Measurements from ENCODE around the gene PPP1R9A.

Gene PPP1R9A

DNA sequence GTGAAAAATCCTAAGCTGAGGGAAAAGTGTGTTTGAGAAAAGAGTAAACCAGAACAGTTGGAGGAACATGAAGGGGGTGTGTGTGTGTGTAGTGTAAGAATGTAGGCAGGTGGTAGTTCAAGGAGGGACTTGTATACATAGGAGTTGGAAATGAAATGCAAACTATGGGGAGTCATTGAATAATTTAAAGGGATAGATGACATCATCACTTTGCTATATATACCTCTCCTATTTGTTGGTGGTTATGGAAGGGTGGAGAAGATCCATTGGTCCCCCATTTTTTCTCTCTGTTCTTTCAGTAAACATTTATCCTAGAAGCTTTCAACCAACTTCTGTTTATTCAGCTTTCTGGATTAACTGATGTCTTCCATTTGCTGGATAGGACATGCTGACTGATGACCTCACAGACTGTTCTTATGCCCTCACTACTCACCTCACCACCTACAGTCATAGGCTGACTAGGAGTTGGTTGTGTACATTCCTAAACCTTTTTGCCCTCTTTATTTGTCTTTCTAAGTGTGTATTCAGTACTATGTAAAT is 20.8 kb downstream of the PPP1R9A start:
- Mint-ChIP-seq H3K36me3 (ENCODE audit: insufficient read depth) (no peaks in the 10 kb centered on the region), H3K9me3 (peaks cover 0 to 2% of the 10 kb centered on the region in 2 donors), H3K27me3 (no peaks in the 10 kb centered on the region), H3K4me3 (no peak overlapping the region), H3K4me1 (ENCODE audit: low read depth in 2 of 2) (no peaks in the 10 kb centered on the region), H3K27ac (no peak overlapping the region)
- ATAC-seq (replicated peaks) (no peak), DNase-seq (no peak)

DNA sequence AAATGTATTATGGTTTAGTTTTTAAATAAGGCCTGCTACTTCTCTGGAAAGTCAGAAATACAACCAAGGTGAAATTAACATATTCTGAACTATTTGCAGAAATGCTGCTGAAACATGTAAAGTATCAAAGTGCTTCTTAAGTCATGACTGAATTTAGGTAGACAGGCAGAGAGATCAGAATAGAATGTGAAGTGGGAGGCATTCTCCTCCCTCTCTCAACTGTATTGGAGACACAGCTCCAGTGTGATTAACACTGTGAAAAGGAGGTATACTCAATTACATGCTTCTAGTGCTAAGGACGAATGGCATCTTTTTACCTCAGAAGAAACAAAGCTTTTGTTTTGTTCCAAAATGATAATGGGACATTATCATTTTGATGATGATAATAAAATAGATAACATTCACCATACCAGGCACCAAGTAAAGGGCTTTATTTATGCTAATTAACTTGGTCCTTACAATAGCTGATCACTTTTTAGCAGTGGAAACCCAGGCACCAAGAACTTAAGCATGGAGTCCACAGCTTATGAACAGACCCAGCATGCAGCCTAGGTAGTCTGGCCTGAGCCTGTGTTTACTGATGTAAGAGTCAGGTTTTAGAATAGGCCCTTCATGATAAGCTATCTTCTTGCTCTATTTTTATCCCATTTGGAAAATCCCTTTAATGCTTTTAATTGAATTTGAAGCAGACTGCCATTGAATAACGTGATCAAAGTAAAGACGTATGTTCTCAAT is 26.0 kb downstream of the PPP1R9A start:
- no peak for ATAC-seq (replicated peaks)
- no peaks in the 10 kb centered on the region for H3K27me3 Mint-ChIP-seq

DNA sequence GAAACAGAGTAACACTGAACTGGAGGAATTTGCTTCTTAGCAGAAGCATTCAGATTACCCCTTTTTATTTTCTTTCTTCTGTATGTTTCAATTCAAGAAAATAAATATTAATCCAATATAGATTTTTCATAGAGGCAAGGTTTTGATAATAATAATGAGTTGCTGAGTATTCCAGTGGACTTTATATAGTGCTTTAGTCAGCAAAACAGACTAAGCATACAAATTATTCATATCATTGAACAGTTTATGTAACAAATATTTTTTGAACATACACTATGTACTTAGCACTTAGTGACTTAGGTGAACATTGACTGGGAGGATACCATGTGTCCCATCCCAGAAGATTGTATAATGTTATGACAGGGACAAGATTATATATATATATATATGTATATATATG is 32.0 kb downstream of the PPP1R9A start:
- no peak for ATAC-seq (replicated peaks)
- H3K4me3 Mint-ChIP-seq = no peak overlapping the region

More for the DNA sequence above, 26.0 kb downstream of the PPP1R9A start:
- H3K36me3 Mint-ChIP-seq (ENCODE audit: insufficient read depth) = no peaks in the 10 kb centered on the region
- no peak overlapping the region for H3K4me3 Mint-ChIP-seq
- no peak for DNase-seq
- no peak overlapping the region for H3K27ac Mint-ChIP-seq
- H3K9me3 Mint-ChIP-seq = peaks cover 0 to 2% of the 10 kb centered on the region in 2 donors
- no peaks in the 10 kb centered on the region for H3K4me1 Mint-ChIP-seq (ENCODE audit: low read depth in 2 of 2)

DNA sequence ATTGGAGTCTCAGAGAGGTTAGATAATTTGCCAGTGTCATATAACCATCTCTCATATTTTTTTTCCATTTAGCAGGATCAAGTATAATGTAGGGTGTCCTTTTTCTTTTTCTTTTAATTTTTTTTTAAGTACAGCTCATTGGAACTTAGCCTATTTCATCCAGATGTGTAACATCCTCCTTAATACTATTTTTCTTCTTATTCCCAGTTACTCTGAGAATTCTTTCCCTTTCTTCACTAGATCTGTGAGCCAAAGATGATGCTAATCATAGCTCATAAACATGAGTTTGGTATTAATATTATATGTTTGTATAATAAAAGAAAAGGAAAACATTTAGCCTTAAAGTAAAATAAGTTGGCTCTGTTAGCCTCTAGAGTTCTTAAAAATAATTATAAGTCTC is 32.8 kb downstream of the PPP1R9A start:
- ATAC-seq (replicated peaks) (no peak), DNase-seq (no peak)
- H3K27me3 Mint-ChIP-seq = no peaks in the 10 kb centered on the region
- H3K27ac Mint-ChIP-seq = no peak overlapping the region
- no peaks in the 10 kb centered on the region for H3K4me1 Mint-ChIP-seq (ENCODE audit: low read depth in 2 of 2)
- H3K9me3 Mint-ChIP-seq = no peaks in the 10 kb centered on the region
- no peaks in the 10 kb centered on the region for H3K36me3 Mint-ChIP-seq (ENCODE audit: insufficient read depth)
- H3K4me3 Mint-ChIP-seq = no peak overlapping the region

More for the DNA sequence above, 32.0 kb downstream of the PPP1R9A start:
- Mint-ChIP-seq H3K36me3 (ENCODE audit: insufficient read depth) (no peaks in the 10 kb centered on the region), H3K4me1 (ENCODE audit: low read depth in 2 of 2) (no peaks in the 10 kb centered on the region), H3K27ac (no peak overlapping the region), H3K27me3 (no peaks in the 10 kb centered on the region), H3K9me3 (no peaks in the 10 kb centered on the region)
- no peak for DNase-seq

DNA sequence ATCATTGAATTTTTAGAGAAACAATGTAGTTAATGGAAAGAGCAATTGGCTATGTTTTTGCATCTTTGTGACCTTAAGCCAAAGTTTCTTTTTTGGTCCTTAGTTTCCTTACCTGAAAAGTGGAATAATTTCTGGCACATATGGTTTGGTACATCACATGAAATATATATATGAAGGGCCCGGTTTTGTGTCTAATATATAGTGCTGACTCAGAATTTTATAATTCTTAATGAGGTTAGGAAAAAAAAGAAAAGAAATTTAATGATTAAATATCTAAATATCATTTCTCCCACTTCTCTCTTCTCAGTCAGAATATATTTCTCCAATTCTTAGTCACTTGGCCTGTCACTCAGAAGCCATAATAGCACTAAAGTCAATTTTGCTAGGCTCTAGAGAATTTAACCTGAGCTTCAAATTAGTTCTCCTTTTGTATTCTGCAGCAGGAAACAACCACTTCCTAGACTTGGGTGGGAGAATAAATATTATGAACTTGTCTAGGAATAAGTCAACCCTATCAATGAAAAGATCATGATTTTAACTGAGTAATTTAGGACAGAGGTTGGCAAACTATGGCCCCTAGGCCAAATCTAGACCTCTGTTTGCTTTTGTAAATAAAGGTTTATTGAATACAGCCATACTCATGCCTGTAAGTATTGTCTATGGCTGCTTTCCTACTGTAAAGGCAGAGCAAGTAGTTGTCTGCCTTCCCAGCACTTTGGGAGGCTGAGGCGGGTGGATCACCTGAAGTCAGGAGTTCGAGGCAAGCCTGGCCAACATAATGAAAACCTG is 34.6 kb downstream of the PPP1R9A start:
- ATAC-seq (replicated peaks) = no peak
- no peak overlapping the region for H3K4me3 Mint-ChIP-seq
- H3K27me3 Mint-ChIP-seq = no peaks in the 10 kb centered on the region
- no peaks in the 10 kb centered on the region for H3K36me3 Mint-ChIP-seq (ENCODE audit: insufficient read depth)
- H3K9me3 Mint-ChIP-seq = no peaks in the 10 kb centered on the region
- H3K27ac Mint-ChIP-seq = no peak overlapping the region
- DNase-seq = no peak
- H3K4me1 Mint-ChIP-seq (ENCODE audit: low read depth in 2 of 2) = no peaks in the 10 kb centered on the region

DNA sequence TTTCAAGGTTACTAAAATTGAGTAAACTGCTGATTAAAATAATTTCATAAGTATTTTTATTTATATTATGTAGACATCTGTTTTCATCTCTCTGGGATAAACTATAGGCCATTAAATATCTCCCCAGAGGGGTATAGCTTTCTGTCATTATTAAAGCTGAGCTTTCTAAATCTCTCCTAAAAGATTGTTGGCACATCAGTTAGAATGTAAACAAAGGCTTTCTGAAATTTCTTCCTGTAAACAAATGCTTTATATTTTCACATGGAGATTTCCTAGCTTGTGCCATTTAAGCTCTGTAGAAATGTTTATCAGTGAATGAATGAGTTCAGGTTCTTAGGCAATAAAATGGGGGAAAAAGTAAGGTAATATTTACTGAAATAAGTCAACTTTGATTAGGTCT is 35.7 kb downstream of the PPP1R9A start:
- no peaks in the 10 kb centered on the region for H3K27me3 Mint-ChIP-seq
- H3K9me3 Mint-ChIP-seq = no peaks in the 10 kb centered on the region
- no peaks in the 10 kb centered on the region for H3K36me3 Mint-ChIP-seq (ENCODE audit: insufficient read depth)
- DNase-seq = no peak
- no peak overlapping the region for H3K4me3 Mint-ChIP-seq
- ATAC-seq (replicated peaks) = no peak
- H3K27ac Mint-ChIP-seq = no peak overlapping the region
- no peaks in the 10 kb centered on the region for H3K4me1 Mint-ChIP-seq (ENCODE audit: low read depth in 2 of 2)

DNA sequence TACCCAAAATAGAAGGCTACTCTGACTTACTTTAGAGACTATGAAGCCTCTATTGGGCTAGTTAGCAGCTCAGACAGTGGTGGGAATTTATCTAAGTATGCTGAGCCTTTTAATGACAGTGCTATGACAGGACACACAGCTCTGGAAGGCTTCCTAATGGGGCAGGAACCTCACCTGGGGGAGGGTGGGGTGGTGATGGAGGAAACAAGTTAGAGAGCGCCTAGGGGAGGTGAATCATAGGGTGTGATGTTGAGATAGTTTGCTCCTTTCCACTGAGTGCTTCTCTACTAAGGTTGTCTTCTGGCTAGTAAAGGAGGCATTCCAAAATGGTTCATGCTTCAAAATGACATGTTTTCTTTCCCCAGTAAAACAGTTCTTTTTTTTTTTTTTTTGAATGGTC is 42.1 kb downstream of the PPP1R9A start:
- Mint-ChIP-seq H3K4me3 (no peak overlapping the region), H3K27ac (no peak overlapping the region), H3K9me3 (no peaks in the 10 kb centered on the region), H3K4me1 (ENCODE audit: low read depth in 2 of 2) (no peaks in the 10 kb centered on the region), H3K36me3 (ENCODE audit: insufficient read depth) (no peaks in the 10 kb centered on the region), H3K27me3 (no peaks in the 10 kb centered on the region)
- DNase-seq (no peak), ATAC-seq (replicated peaks) (no peak)

DNA sequence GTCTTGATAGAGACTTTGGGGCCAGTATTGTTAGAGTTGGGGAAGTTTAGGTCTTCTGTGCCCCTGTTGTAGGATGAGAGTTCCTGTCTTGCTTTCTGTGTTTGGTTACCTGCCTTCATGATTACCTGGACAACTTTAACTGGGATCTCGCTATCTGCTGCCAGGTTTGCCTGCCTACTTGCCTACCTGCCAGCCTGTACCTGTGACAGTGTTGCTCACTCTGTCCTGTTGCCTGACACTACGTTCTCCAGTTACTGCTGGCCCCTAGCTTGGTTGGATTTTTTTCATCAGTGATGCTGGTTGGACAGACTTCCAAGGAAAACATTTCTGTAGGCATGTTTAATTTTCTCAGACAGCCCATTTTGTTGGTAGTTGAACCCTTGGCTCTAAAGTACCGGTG is 48.4 kb downstream of the PPP1R9A start:
- DNase-seq (no peak), ATAC-seq (replicated peaks) (no peak)
- Mint-ChIP-seq H3K36me3 (ENCODE audit: insufficient read depth) (no peaks in the 10 kb centered on the region), H3K27ac (no peak overlapping the region), H3K27me3 (no peaks in the 10 kb centered on the region), H3K9me3 (no peaks in the 10 kb centered on the region), H3K4me3 (no peak overlapping the region), H3K4me1 (ENCODE audit: low read depth in 2 of 2) (no peaks in the 10 kb centered on the region)

DNA sequence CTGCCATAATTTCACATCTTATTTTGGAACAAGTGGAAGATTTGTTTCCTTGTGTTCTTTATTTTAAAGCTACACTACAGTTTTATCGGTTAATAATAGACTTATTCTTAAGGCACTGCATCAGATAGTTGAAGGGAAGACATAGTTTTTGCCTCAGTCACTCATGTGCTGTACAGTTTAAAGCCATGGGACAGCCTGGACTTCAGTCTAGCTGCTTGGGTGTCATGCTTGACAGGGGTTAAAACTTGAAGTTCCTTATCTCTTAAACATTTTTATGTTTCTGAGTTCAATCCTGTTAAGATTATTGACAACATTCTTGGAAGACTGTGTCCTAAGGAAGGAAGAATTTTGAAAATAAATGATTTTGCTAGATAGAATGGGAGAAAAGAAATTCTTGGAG is 49.7 kb downstream of the PPP1R9A start:
- Mint-ChIP-seq H3K4me1 (ENCODE audit: low read depth in 2 of 2) (no peaks in the 10 kb centered on the region), H3K27ac (no peak overlapping the region), H3K36me3 (ENCODE audit: insufficient read depth) (no peaks in the 10 kb centered on the region), H3K27me3 (no peaks in the 10 kb centered on the region), H3K9me3 (no peaks in the 10 kb centered on the region), H3K4me3 (no peak overlapping the region)
- DNase-seq (no peak), ATAC-seq (replicated peaks) (no peak)

DNA sequence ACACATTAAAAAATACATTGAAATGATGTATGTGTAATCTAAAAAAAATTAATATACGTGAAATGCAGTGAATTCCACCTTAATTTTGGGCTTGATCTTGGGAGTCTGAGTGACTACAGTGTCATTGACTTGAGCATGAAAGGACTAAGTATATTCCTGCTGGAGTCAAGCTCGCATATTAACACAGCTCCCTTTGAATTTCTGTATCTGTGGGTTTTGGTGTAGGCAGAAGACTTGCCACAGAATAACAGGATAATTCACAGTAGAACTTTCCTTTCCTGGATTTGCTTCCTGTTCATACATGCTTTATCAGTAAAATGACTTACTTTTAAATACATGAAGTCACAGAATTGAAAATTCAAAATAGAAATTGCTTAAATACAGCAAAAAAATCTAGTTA is 55.3 kb downstream of the PPP1R9A start:
- peaks cover 7 to 10% of the 10 kb centered on the region in 2 donors for H3K9me3 Mint-ChIP-seq
- H3K36me3 Mint-ChIP-seq (ENCODE audit: insufficient read depth) = no peaks in the 10 kb centered on the region
- no peak for DNase-seq
- no peaks in the 10 kb centered on the region for H3K27me3 Mint-ChIP-seq
- H3K4me1 Mint-ChIP-seq (ENCODE audit: low read depth in 2 of 2) = no peaks in the 10 kb centered on the region
- no peak overlapping the region for H3K27ac Mint-ChIP-seq
- H3K4me3 Mint-ChIP-seq = no peak overlapping the region
- no peak for ATAC-seq (replicated peaks)

DNA sequence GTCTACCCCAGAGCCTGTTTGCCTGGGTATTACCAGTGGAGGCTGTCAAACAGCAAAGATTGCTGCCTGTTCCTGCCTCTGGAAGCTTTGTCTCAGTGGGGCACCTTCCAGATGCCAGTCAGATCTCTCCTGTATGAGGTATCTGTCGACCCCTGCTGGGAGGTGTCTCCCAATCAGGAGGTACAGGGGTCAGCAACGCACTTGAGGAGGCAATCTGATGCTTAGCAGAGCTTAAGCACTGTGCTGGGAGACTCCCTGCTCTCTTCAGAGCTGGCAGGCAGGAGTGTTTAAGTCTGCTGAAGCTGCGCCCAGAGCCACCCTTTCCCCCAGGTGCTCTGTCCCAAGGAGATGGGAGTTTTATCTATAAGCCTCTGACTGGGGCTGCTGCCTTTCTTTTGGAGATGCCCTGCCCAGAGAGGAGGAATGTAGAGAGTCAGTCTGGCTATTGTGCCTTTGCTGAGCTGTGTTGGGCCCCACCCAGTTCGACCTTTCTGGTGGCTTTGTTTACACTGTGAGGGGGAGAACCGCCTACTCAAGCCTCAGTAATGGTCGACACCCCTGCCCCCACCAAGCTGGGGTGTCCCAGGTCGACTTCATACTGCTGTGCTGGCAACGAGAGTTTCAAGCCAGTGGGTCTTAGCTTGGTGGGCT is 62.2 kb downstream of the PPP1R9A start:
- DNase-seq (no peak), ATAC-seq (replicated peaks) (no peak)
- H3K27me3 Mint-ChIP-seq = no peaks in the 10 kb centered on the region
- no peaks in the 10 kb centered on the region for H3K4me1 Mint-ChIP-seq (ENCODE audit: low read depth in 2 of 2)
- H3K9me3 Mint-ChIP-seq = peaks cover 11 to 19% of the 10 kb centered on the region in 2 donors
- no peak overlapping the region for H3K27ac Mint-ChIP-seq
- no peak overlapping the region for H3K4me3 Mint-ChIP-seq
- no peaks in the 10 kb centered on the region for H3K36me3 Mint-ChIP-seq (ENCODE audit: insufficient read depth)

DNA sequence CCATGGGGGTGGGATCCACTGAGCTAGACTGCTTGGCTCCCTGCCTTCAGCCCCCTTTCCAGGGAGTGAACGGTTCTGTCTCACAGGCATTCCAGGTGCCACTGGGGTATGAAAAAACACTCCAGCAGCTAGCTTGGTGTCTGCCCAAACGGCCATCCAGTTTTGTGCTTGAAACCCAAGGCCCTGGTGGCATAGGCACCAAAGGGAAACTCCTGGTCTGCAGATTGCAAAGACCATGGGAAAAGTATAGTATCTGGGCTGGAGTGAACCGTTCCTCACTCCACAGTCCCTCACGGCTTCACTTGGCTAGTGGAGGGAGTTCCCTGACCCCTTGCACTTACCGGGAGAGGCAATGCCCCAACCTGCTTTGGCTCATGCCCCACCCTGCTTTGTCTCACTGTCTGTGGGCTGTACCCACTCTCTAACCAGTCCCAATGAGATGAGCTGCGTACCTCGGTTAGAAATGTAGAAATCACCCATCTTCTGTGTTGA is 62.7 kb downstream of the PPP1R9A start:
- Mint-ChIP-seq H3K36me3 (ENCODE audit: insufficient read depth) (no peaks in the 10 kb centered on the region), H3K27ac (no peak overlapping the region), H3K4me1 (ENCODE audit: low read depth in 2 of 2) (no peaks in the 10 kb centered on the region), H3K27me3 (no peaks in the 10 kb centered on the region), H3K4me3 (no peak overlapping the region), H3K9me3 (peaks cover 10 to 19% of the 10 kb centered on the region in 2 donors)
- DNase-seq (no peak), ATAC-seq (replicated peaks) (no peak)

DNA sequence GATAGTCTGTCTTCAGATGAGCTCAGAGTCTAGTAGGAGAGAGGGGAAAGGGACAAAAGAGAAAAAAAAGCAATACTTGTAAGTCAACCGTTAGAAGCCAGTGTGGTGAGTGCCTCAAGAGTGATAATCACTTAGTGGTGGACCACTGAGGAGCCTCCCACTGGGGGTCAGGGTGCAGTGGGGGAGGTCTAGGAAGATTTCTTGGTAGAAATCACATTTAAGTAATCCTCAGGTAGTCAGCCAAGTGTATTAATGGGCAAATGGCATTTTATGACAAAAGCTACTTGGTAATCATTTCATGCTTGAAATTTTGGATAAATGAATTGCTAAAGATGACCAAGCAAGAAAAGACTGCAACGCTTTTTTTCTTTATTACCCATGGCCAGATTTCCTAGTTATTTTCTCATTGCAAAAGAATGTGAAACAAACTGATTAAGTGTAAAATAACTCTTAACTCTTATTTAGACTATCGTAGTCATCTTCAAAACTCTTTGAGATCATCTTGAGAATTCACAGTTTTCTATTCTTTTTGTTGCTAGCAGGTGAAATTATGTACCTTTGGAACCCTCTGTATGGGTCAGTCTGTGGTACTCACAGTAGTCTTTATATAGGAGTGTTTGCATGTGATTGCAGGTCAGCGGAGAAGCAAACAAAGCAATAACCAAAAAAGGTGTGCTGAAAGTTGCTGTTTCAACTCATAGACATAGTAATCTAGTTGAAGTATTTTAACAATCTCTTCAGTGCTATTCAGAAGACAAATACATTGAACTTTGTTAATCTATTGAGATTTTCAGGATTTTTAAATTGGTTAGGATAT is 63.9 kb downstream of the PPP1R9A start:
- H3K4me1 Mint-ChIP-seq (ENCODE audit: low read depth in 2 of 2) = no peaks in the 10 kb centered on the region
- no peak overlapping the region for H3K27ac Mint-ChIP-seq
- H3K4me3 Mint-ChIP-seq = no peak overlapping the region
- no peaks in the 10 kb centered on the region for H3K27me3 Mint-ChIP-seq
- H3K9me3 Mint-ChIP-seq = peaks cover 6 to 15% of the 10 kb centered on the region in 2 donors
- no peak for ATAC-seq (replicated peaks)
- no peak for DNase-seq
- peaks cover 3% of the 10 kb centered on the region for H3K36me3 Mint-ChIP-seq (ENCODE audit: insufficient read depth)
